D721Med (cell line): ENCODE measurements around the gene CLEC6A.

ENCODE experiments used
- DNase-seq: peaks from one replicate; pipeline ENCODE4 v3.0.0; 2011; ENCODE audit warnings: low spot score; ENCODE audit not compliant: insufficient read length
- FAIRE-seq: peaks from 2 replicates; lab custom pipeline; 2011; peaks lifted over from hg19 to GRCh38; lab: Jason Lieb, UNC
- TF ChIP-seq, protein P1 (sequence below): IDR thresholded peaks from 2 replicates; pipeline ENCODE4 v1.5.1; 2012; ENCODE audit warnings: mild to moderate bottlenecking, control low read depth; ENCODE audit not compliant: insufficient read depth; ENCODE audit errors: missing control alignments

Gene CLEC6A

GRCh38 chr12:8452036-8452435 lies 3.7 kb upstream of the CLEC6A start:
- TF ChIP-seq, protein P1, sequence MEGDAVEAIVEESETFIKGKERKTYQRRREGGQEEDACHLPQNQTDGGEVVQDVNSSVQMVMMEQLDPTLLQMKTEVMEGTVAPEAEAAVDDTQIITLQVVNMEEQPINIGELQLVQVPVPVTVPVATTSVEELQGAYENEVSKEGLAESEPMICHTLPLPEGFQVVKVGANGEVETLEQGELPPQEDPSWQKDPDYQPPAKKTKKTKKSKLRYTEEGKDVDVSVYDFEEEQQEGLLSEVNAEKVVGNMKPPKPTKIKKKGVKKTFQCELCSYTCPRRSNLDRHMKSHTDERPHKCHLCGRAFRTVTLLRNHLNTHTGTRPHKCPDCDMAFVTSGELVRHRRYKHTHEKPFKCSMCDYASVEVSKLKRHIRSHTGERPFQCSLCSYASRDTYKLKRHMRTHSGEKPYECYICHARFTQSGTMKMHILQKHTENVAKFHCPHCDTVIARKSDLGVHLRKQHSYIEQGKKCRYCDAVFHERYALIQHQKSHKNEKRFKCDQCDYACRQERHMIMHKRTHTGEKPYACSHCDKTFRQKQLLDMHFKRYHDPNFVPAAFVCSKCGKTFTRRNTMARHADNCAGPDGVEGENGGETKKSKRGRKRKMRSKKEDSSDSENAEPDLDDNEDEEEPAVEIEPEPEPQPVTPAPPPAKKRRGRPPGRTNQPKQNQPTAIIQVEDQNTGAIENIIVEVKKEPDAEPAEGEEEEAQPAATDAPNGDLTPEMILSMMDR, result no peak
- FAIRE-seq (no peak), DNase-seq (no peak)

- DNase-seq, result no peak
- no peak for FAIRE-seq
- TF ChIP-seq, protein P1, result no peak
These were observed 2.7 kb upstream of the CLEC6A start for GRCh38 chr12:8453021-8453513.

DNA sequence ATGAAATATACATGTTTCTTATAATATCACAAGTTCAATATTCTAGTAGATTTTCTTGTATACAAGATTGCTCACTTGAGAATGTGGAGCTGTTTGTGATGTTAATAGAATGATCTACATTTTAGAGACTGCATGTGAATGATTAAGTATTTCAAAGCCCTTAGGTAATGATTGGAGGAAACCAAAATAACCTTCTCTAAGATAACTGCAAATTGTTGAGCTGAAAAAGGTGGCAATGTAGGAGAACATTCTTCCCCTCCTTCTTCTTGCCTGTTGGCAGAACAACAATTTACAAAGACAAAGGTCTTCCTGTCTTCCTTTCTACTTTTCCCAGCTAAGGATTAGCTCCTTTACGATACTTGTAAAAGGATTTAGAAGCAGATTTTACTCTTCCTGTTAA lies 2.0 kb upstream of the CLEC6A start:
- TF ChIP-seq, protein P1, result no peak
- DNase-seq (no peak), FAIRE-seq (no peak)

DNA sequence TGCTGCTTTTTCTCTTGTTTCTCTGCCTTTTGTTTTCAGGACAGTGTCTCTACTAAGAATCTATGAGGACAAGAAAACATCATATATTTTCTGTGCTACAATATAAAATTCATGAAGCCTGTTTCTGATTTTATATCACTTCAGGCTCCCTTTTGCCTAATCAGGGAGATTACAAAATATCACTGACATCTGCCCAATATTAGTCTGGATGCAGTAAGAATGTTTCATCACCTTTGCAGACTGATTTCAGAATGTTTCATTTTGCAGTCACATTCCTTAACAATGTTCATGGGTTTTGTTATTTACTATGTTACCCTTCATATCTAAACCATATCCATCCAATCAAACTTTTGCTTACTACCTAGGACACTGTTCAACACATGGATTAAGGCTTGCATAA lies 491 bp upstream of the CLEC6A start:
- TF ChIP-seq, protein P1, result no peak
- FAIRE-seq (no peak), DNase-seq (no peak)

DNA sequence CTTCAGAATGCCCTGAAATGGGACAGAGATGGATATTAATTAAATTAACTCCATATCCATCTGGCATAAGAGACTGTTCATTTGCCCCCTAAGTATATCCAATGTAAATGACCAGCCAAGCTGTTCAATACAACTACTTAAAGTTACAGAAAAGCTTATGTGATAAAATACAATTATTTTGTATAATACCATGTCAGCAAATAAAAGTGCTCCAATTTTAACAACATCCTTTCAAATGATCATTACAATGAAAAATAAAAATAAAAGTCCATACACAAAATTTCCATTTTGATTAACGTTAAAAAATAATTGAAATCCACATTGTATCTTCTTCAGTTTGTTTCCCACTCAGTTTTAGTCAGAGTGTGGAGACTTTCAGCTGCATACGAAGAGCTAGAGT lies 5.7 kb downstream of the CLEC6A start:
- TF ChIP-seq, protein P1, result no peak
- DNase-seq (no peak), FAIRE-seq (no peak)

DNA sequence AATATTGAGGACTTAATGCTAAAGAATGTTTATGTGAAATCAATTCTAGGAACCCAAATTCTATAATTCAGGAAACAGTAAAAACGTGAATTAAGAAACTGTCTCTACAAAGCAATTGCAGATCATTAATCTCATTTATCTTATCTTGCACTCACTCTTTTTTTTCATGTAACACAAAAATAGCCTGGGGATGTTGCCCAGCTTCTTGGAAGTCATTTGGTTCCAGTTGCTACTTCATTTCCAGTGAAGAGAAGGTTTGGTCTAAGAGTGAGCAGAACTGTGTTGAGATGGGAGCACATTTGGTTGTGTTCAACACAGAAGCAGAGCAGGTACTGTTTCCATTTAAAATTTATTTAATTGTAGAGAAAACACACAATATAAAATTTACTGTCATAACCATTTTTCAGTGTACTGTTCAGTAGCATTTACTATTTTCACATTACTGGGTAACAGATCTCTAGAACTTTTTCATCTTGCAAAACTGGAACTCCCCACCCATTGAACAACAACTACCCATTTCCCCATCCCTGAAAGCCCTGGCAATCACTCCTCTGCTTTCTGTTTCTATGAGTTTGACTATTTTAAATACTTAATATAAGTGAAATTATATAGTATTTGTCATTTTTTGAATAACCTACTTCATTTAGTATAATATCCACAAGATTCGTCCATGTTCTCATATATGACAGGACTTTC lies 9.7 kb downstream of the CLEC6A start:
- DNase-seq, result no peak
- FAIRE-seq, result no peak

DNA sequence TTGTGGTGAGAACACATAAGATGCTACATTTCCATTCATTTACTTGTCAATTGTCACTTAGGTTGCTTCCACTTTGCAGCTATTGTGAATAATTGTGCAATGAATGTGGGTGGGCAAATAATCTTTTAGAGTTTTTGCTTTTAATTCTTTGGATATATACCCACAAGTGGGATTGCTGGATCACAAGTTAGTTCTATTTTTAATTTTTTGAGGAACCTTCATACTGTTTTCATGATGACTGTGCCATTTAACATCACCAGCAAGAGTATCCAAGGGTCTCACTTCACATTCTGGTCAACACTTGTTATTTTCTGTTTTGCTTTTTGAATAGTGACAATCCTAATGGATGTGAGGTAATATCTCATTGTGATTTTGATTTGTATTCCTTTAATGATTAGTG lies 10.5 kb downstream of the CLEC6A start:
- no peak for FAIRE-seq
- TF ChIP-seq, protein P1, result no peak
- no peak for DNase-seq

More for the DNA sequence above, 9.7 kb downstream of the CLEC6A start:
- TF ChIP-seq, protein P1, result no peak
